Measurements from ENCODE around the gene HAGHL. TPM values are rescaled to one million over a fixed set of nuclear protein-coding genes. Genes with fewer than 3 reads are reported as not detected.

The HAGHL gene
- total RNA-seq, 1 experiment from 2014 or later, result 74.8 TPM

DNA sequence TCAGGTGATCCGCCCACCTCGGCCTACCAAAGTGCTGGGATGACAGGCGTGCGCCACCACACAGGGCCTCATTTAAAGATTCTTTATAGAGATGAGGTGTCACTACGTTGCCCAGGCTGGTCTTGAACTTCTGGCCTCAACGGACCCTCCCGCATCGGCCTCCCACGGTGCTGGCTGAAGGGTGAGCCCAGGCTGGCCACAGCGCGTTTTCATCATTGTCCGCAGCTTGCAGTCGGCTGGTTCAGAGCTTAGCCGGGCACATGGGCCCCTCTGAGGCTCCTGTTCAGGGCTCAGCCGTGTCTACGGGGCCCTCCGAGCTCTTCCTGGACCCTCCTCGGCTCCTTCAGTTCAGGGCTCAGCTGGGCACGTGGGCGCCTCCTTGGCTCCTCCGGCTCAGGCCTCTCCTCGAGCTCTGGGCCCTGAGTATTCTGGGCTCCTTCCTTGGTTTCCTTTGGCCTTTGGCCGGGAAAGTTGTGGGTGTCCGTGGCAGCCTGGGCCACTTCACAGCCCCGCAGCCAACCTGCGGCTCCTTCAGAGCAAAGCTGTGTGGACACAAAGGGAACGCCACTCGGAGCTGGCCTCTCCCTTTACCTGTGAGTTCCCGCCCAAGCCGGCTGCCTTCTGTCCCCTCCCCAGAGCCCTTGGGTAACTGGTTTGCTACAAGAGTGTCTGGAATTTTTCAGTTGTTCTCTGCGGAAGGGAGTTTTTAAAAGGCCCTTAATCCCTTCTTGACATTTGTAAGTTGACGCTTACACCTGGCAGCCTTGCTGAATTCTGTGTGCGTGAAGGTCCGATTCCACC, 32.4 kb downstream of the HAGHL start:
- Histone ChIP-seq H3K36me3 (ENCODE audit: control insufficient read depth in 1 of 2, insufficient read depth in 2 of 2, low read length in 2 of 2) (no peaks in the 10 kb centered on the region; a peak in 1 of 4 replicates), H3K9me3 (ENCODE audit: control insufficient read depth in 1 of 2, insufficient read depth in 1 of 2, low read depth in 1 of 2, low read length in 2 of 2) (peaks cover 0 to 7% of the 10 kb centered on the region in 2 experiments; a peak in 1 of 4 replicates), H3K9me2 (ENCODE audit: insufficient read depth) (no peaks in the 10 kb centered on the region), H3K27ac (ENCODE audit: low read depth, low read length) (peak overlapping the region; percentile 97), H3K9ac (ENCODE audit: low read length) (peak overlapping the region; percentile 95; the same call in 1 of the 2 replicates), H3K4me1 (ENCODE audit: control insufficient read depth in 1 of 2, insufficient read depth in 2 of 2, low read length in 2 of 2) (peaks cover 40 to 55% of the 10 kb centered on the region in 2 experiments), H3K4me3 (replicated peaks in 1 of 2; ENCODE audit: low read depth in 1 of 2, low read length in 2 of 2) (no peak overlapping the region), H2AFZ (ENCODE audit: low read depth, low read length, poor library complexity, severe bottlenecking) (no peak overlapping the region), H4K20me1 (ENCODE audit: insufficient read depth) (no peaks in the 10 kb centered on the region), H3K79me2 (ENCODE audit: insufficient read depth, low read length) (peaks cover 26% of the 10 kb centered on the region), H3K4me2 (ENCODE audit: low read length) (peak overlapping the region; percentile 99), H3K27me3 (ENCODE audit: insufficient read depth, low read length) (no peaks in the 10 kb centered on the region)
- intact Hi-C loops (cut with micrococcal nuclease), result no loop called here
- ATAC-seq, result no peak
- ChIA-PET CTCF (interaction anchor here (2.9 kb wide), 1 partner anchor 39 kb away, joined by 11 read pairs; the partner anchor contains the start of gene ANTKMT), RAD21 (ENCODE audit: low non-redundant PET in 1 of 2, low total read pairs in 2 of 2, uncharacterized antibody in 2 of 2, unreplicated experiment in 2 of 2) (no interaction called here), POLR2A (interaction anchor here (0.7 kb wide), 2 partner anchors 33 to 58 kb away, joined by 3 to 4 read pairs; partner anchors contain the start of gene CCDC78)
- TF ChIP-seq, protein P1, sequence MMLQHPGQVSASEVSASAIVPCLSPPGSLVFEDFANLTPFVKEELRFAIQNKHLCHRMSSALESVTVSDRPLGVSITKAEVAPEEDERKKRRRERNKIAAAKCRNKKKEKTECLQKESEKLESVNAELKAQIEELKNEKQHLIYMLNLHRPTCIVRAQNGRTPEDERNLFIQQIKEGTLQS (IDR thresholded peaks at IDR 0.05), result no peak
- TF ChIP-seq YY1 (IDR thresholded peaks at IDR 0.05; ENCODE audit: extremely low read depth, insufficient replicate concordance, low read depth, low read length) (no peak), SP1 (IDR thresholded peaks at IDR 0.05; ENCODE audit: low read depth) (no peak), CEBPB (IDR thresholded peaks at IDR 0.05; ENCODE audit: low read depth) (no peak), EZH2 (IDR thresholded peaks at IDR 0.05) (no peak), EZH2phosphoT487 (IDR thresholded peaks at IDR 0.05; ENCODE audit: borderline replicate concordance) (no peak), FOSL1 (IDR thresholded peaks at IDR 0.05; ENCODE audit: low read depth) (no peak), CBX3 (IDR thresholded peaks at IDR 0.05; ENCODE audit: low read depth) (no peak), ZNF274 (IDR thresholded peaks at IDR 0.05; ENCODE audit: low read depth, low read length) (no peak), SRF (IDR thresholded peaks at IDR 0.05; ENCODE audit: low read depth) (no peak), ELF1 (IDR thresholded peaks at IDR 0.05; ENCODE audit: borderline replicate concordance, low read depth) (no peak), TCF7L2 (IDR thresholded peaks at IDR 0.05; ENCODE audit: borderline replicate concordance, extremely low read depth, insufficient read depth, insufficient read length) (no peak), RAD21 (IDR thresholded peaks at IDR 0.05; ENCODE audit: low read depth) (no peak)
- TF ChIP-seq, protein P2, sequence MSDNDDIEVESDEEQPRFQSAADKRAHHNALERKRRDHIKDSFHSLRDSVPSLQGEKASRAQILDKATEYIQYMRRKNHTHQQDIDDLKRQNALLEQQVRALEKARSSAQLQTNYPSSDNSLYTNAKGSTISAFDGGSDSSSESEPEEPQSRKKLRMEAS (IDR thresholded peaks at IDR 0.05), result no peak
- TF ChIP-seq, protein P3, sequence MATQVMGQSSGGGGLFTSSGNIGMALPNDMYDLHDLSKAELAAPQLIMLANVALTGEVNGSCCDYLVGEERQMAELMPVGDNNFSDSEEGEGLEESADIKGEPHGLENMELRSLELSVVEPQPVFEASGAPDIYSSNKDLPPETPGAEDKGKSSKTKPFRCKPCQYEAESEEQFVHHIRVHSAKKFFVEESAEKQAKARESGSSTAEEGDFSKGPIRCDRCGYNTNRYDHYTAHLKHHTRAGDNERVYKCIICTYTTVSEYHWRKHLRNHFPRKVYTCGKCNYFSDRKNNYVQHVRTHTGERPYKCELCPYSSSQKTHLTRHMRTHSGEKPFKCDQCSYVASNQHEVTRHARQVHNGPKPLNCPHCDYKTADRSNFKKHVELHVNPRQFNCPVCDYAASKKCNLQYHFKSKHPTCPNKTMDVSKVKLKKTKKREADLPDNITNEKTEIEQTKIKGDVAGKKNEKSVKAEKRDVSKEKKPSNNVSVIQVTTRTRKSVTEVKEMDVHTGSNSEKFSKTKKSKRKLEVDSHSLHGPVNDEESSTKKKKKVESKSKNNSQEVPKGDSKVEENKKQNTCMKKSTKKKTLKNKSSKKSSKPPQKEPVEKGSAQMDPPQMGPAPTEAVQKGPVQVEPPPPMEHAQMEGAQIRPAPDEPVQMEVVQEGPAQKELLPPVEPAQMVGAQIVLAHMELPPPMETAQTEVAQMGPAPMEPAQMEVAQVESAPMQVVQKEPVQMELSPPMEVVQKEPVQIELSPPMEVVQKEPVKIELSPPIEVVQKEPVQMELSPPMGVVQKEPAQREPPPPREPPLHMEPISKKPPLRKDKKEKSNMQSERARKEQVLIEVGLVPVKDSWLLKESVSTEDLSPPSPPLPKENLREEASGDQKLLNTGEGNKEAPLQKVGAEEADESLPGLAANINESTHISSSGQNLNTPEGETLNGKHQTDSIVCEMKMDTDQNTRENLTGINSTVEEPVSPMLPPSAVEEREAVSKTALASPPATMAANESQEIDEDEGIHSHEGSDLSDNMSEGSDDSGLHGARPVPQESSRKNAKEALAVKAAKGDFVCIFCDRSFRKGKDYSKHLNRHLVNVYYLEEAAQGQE (IDR thresholded peaks at IDR 0.05; ENCODE audit: low read depth), result no peak
- TSS peak; percentile 66 for BruUV-seq (replicated peaks)
- DNase-seq (ENCODE audit: low read depth, low spot score), result no peak
